Stomach (tissue), 9 donors: Measurements from ENCODE around the gene JAGN1. TPM values are rescaled to one million over a fixed set of nuclear protein-coding genes. Genes with fewer than 3 reads are reported as not detected.
"Not testable (repeated sequence)": the region's sequence is repeated elsewhere in the genome, so short reads cannot be mapped to it uniquely, and the experiment has no call there.

Source experiments
- DNase-seq, 2 donors: peaks; one replicate each; pipeline versions ENCODE4 v3.0.0 to v3.0.0-alpha.2; 2013 to 2019
- H3K27ac ChIP-seq, 5 donors: fragments of 200-600 bp in 4 of 5; sonication (generic) in 4 of 5; one replicate each; pipeline ENCODE4 v1.5.1; 2013 to 2019; ENCODE audit warnings: mild to moderate bottlenecking in 1 of 5, moderate library complexity in 1 of 5
- H3K27me3 ChIP-seq, 3 donors: fragments of 200-600 bp; sonication (generic); one replicate each; pipeline ENCODE4 v1.5.1; 2017 to 2019; ENCODE audit warnings: mixed run types in 1 of 3
- H3K36me3 ChIP-seq, 4 donors: fragments of 200-600 bp; sonication (generic); 1 replicate in 3 of 4; 2 replicates in 1 of 4; pipeline ENCODE4 v1.5.1; 2016 to 2019
- H3K4me1 ChIP-seq, 4 donors: fragments of 200-600 bp; sonication (generic); one replicate each; pipeline ENCODE4 v1.5.1; 2016 to 2019
- H3K4me3 ChIP-seq, 4 donors: fragments of 200-600 bp; sonication (generic) in 3 of 4; one replicate each; pipeline ENCODE4 v1.5.1; 2016 to 2019; ENCODE audit warnings: mild to moderate bottlenecking in 1 of 4
- H3K9me3 ChIP-seq, 4 donors: fragments of 200-600 bp; sonication (generic); one replicate each; pipeline ENCODE4 v1.5.1; 2016 to 2019
- EP300 ChIP-seq: sonication (generic); formaldehyde crosslinking; IDR thresholded peaks from one replicate; pipeline ENCODE4 v1.6.1; 2017; ENCODE audit warnings: antibody characterized with exemption
- POLR2A ChIP-seq, 4 donors: fragments of 450-650 bp; IDR thresholded peaks; one replicate each; pipeline ENCODE4 v1.6.1; 2016; ENCODE audit warnings: antibody characterized with exemption in 4 of 4, control low read depth in 2 of 4, mild to moderate bottlenecking in 1 of 4, moderate library complexity in 1 of 4
- POLR2AphosphoS5 ChIP-seq, 3 donors: sonication (generic); formaldehyde crosslinking; IDR thresholded peaks; one replicate each; pipeline ENCODE4 v1.6.1; 2016; ENCODE audit warnings: antibody characterized with exemption in 3 of 3
- WGBS, 5 donors: extraction: QIAGEN DNeasy Blood & Tissue Kit in 3 of 5; methylation state at CpG; one replicate each; pipeline versions ENCODE4 v1.1.5 to v1.1.7; 2013 to 2018; 5-methylcytosine and 5-hydroxymethylcytosine counted together
- intact Hi-C: fragments of 100-400 bp; cut with DNase I; formaldehyde crosslinking; loops from one replicate; pipeline ENCODE4 v1.15.1; 2023; ENCODE audit warnings: low total_unique reads
- polyA plus RNA-seq, 3 donors: library from polyadenylated mRNA; stranded (reverse); fragments of 200-250 nt; gene quantifications; one replicate each; pipeline ENCODE4 v1.2.3, GENCODE V29; 2013
- total RNA-seq, 5 donors: library from RNA; depleted of rRNA; stranded (reverse); fragments of >200 nt; gene quantifications; one replicate each; pipeline versions ENCODE4 v1.1.0 to v1.2.3, GENCODE V29; 2014 to 2016
- TF ChIP-seq, protein P1 (sequence below), 7 experiments: fragments of 450-650 bp in 4 of 7; fragments of 200-600 bp in 3 of 7; sonication (generic) in 3 of 7; IDR thresholded peaks; one replicate each; pipeline ENCODE4 v1.5.1; 2016 to 2019; ENCODE audit warnings: antibody characterized with exemption in 7 of 7, control low read depth in 2 of 7, mild to moderate bottlenecking in 1 of 7
- donor health status: healthy with polysubstance abuse.
- donor health status: Bipolar disorder and iron deficiency.
- donor health status: healthy.

The JAGN1 gene
- total and polyA plus RNA-seq, 8 donors, result 9.4 to 56.6 (median 26.5) TPM; not detected in 1

DNA sequence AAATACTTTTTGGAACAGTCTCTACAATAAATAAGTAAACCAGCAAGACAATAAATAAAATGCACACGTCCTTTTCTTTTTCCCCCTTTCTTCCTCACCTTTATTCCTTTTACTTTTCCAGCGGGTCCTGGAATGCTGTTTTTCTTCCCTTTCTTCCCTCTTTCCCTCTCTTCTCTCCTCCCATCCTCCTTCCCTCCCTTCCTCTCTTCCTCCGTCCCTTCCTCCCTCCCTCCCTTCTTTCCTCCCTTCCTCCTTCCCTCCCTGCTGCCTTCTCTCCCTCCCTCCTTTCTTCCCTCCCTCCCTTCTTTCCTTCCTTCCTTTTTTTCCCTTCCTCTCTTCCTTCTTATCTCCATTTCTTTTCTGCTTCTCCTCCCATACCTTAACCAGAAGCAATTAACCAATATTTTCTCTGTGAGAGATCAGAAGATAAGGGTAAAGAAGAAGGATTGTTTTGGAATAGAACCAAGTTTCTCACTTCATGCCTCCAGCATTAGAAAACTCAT lies 8.9 kb downstream of the JAGN1 start:
- TF ChIP-seq EP300 (no peak), POLR2A (IDR thresholded peaks at IDR 0.05) (no peak), POLR2AphosphoS5 (IDR thresholded peaks at IDR 0.05) (no peak)
- TF ChIP-seq, protein P1, sequence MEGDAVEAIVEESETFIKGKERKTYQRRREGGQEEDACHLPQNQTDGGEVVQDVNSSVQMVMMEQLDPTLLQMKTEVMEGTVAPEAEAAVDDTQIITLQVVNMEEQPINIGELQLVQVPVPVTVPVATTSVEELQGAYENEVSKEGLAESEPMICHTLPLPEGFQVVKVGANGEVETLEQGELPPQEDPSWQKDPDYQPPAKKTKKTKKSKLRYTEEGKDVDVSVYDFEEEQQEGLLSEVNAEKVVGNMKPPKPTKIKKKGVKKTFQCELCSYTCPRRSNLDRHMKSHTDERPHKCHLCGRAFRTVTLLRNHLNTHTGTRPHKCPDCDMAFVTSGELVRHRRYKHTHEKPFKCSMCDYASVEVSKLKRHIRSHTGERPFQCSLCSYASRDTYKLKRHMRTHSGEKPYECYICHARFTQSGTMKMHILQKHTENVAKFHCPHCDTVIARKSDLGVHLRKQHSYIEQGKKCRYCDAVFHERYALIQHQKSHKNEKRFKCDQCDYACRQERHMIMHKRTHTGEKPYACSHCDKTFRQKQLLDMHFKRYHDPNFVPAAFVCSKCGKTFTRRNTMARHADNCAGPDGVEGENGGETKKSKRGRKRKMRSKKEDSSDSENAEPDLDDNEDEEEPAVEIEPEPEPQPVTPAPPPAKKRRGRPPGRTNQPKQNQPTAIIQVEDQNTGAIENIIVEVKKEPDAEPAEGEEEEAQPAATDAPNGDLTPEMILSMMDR (IDR thresholded peaks at IDR 0.05), result no peak
- no peaks in the 10 kb centered on the region for H3K27me3 ChIP-seq
- intact Hi-C loops, result no loop called here
- peaks cover 0 to 1% (median 0%) of the 10 kb centered on the region in 4 donors for H3K36me3 ChIP-seq
- WGBS, 5 donors, result 23 to 52% (median 35%) methylated on average over 3 of the region's 3 CpGs
- no peaks in the 10 kb centered on the region for H3K9me3 ChIP-seq
- peak overlapping the region in 1 of 4 donors; percentile 3 for H3K4me3 ChIP-seq
- H3K27ac ChIP-seq, result peak overlapping the region; percentile 81 to 92 (median 87)
- DNase-seq, result no peak
- H3K4me1 ChIP-seq, result peaks cover 40 to 67% (median 53%) of the 10 kb centered on the region in 4 donors

DNA sequence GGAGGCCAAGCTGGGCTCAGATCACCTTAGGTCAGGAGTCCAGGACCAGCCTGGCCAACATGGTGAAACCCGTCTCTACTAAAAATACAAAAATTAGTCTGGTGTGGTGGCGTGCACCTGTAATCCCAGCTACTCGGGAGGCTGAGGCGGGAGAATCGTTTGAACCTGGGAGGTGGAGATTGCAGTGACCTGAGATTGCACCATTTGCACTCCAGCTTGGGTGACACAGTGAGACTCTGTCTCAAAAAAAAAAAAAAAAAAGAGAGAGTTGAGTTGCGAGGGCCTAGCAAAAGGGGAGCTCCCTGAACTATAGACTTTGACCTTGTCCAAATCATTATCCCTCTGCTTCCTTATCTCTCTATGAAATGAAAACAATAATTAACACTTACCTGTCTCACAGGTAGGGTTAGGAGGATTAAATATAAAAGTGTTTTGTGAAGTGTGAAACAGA lies 10.6 kb downstream of the JAGN1 start:
- intact Hi-C loops, H3K27me3 ChIP-seq, H3K4me3 ChIP-seq, H3K9me3 ChIP-seq, H3K36me3 ChIP-seq: not testable (repeated sequence)
- peak in 1 of 2 donors; percentile 62 for DNase-seq
- 53 to 72% (median 57%) methylated on average over 6 of the region's 6 CpGs for WGBS, 5 donors
- Histone ChIP-seq H3K4me1 (peaks cover 40 to 65% (median 51%) of the 10 kb centered on the region in 4 donors), H3K27ac (peak overlapping the region; percentile 52 to 92 (median 86))

DNA sequence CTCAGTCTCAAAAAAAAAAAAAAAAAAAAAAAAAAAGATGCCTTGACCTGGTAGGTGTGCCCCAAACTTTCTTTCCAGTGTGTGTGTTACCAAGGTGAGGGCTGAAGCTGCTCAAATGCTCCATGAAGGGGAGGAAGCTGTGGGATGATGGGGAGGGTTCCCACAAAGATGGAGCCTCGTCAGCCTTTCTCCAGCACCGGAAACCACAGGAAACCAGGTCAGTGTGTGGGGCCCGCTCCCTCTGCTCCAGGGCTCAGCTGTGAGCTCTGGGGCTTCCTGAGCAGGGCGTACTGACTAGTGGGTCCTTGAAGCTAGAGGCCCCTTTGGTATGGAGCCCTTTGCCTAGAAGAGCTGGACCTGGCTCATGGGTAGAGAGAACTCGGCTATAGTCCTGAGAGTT lies 11.6 kb downstream of the JAGN1 start:
- H3K4me1 ChIP-seq, result peaks cover 35 to 56% (median 46%) of the 10 kb centered on the region in 4 donors
- H3K27me3 ChIP-seq, result no peaks in the 10 kb centered on the region
- intact Hi-C loops, result no loop called here
- TF ChIP-seq EP300, result no peak
- no peak for TF ChIP-seq POLR2A (IDR thresholded peaks at IDR 0.05)
- TF ChIP-seq POLR2AphosphoS5 (IDR thresholded peaks at IDR 0.05), result no peak
- TF ChIP-seq, protein P1 (IDR thresholded peaks at IDR 0.05), result no peak
- WGBS, 5 donors, result 50 to 64% (median 60%) methylated on average over 5 of the region's 5 CpGs
- DNase-seq, result peak in 1 of 2 donors; percentile 30
- no peaks in the 10 kb centered on the region for H3K9me3 ChIP-seq
- H3K36me3 ChIP-seq, result peaks cover 0 to 5% (median under 1%) of the 10 kb centered on the region in 4 donors
- peak overlapping the region; percentile 81 to 88 (median 87) for H3K27ac ChIP-seq
- peak overlapping the region in 1 of 4 donors; percentile 48 for H3K4me3 ChIP-seq

DNA sequence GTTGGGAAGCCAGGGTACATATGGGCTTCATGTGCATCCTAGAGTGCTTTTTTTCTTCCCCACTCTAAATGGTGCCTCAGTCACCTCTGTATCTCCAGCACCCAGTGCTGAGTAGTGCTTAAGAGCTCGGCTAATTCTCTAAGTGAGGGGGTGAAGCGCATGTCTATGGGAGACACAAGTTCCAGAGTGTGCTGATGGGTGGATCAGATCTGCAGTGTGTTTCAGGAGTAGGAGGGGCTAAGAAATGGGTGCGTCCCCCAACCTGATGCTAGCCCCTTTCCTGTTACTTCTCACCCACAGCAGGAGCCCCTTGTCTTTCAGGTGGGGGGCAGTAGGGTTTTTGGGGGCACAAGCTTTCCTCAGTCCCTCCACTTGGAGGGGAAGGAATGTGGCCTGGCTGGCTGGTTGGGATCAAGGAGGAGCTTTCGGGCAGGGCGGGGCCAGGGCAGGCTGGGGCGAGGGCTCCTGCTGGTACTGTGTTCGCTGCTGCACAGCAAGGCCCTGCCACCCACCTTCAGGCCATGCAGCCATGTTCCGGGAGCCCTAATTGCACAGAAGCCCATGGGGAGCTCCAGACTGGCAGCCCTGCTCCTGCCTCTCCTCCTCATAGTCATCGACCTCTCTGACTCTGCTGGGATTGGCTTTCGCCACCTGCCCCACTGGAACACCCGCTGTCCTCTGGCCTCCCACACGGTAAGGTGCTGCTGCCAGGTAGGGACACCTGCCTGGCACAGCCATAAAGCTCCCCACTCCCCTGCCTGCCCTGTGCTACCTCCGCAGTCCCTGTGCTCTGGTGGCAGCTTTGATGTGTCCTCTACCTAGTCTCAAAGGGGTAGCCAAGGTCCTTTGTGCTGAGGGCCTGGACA lies 12.2 kb downstream of the JAGN1 start, which contains the start of gene IL17RE:
IL17RE (plus strand) TSS at position 477 of the 866 bp plus-strand sequence; CDS start at position 562, 85 bp downstream.
- WGBS, 5 donors, result 21 to 49% (median 27%) methylated on average over 11 to 13 of the region's 13 CpGs
- DNase-seq, result peak; percentile 80 to 81
- H3K4me1 ChIP-seq, result peaks cover 29 to 50% (median 39%) of the 10 kb centered on the region in 4 donors
- TF ChIP-seq POLR2AphosphoS5 (IDR thresholded peaks at IDR 0.05) (peak in 2 of 3 donors; percentile 42 to 80), POLR2A (IDR thresholded peaks at IDR 0.05) (peak in 1 of 4 donors; percentile 21), EP300 (no peak)
- TF ChIP-seq, protein P1 (IDR thresholded peaks at IDR 0.05), result no peak
- H3K36me3 ChIP-seq, result peaks cover 0 to 6% (median 3%) of the 10 kb centered on the region in 4 donors
- peak within 1 kb of the TSS; percentile 81 to 88 (median 87) for H3K27ac ChIP-seq
- H3K27me3 ChIP-seq, result no peaks in the 10 kb centered on the region
- no peaks in the 10 kb centered on the region for H3K9me3 ChIP-seq
- intact Hi-C loops, result no loop called here
- H3K4me3 ChIP-seq, result peak within 1 kb of the TSS; percentile 27 to 51 (median 41)
